Progenitor cell of endocrine pancreas (in vitro differentiated cells): ENCODE results near the gene FOXE1. TPM values are rescaled to one million over a fixed set of nuclear protein-coding genes. Genes with fewer than 3 reads are reported as not detected.

ENCODE experiments used
- DNase-seq: peaks from one replicate; pipeline ENCODE4 v3.0.0; 2021; ENCODE audit warnings: low spot score; ENCODE audit not compliant: unreplicated experiment
- H3K27ac Mint-ChIP-seq: 2 replicates; pipeline ENCODE4 v1.8.0; 2021; ENCODE audit warnings: mild to moderate bottlenecking, moderate library complexity, mixed read lengths
- H3K27me3 Mint-ChIP-seq: 2 replicates; pipeline ENCODE4 v1.8.0; 2021; ENCODE audit warnings: mixed read lengths
- H3K36me3 Mint-ChIP-seq: 2 replicates; pipeline ENCODE4 v1.8.0; 2022; ENCODE audit warnings: mixed read lengths; ENCODE audit not compliant: insufficient read depth
- H3K4me1 Mint-ChIP-seq: 2 replicates; pipeline ENCODE4 v1.8.0; 2021; ENCODE audit warnings: low read depth, mixed read lengths
- H3K4me3 Mint-ChIP-seq: 2 replicates; pipeline ENCODE4 v1.8.0; 2021; ENCODE audit warnings: low read depth, mild to moderate bottlenecking, moderate library complexity, mixed read lengths
- H3K9me3 Mint-ChIP-seq: 2 replicates; pipeline ENCODE4 v1.8.0; 2021; ENCODE audit warnings: low read depth, mixed read lengths
- CTCF ChIP-seq: fragments of 200-600 bp; sonication (generic); IDR thresholded peaks from one replicate; pipeline ENCODE4 v1.5.0; 2021; ENCODE audit warnings: antibody characterized with exemption, mild to moderate bottlenecking; ENCODE audit not compliant: unreplicated experiment
- long read RNA-seq: library from polyadenylated mRNA; unstranded; transcript quantifications from one replicate; pipeline ENCODE4 v2.0.0, GENCODE V29; 2020
- total RNA-seq: library from RNA; stranded (reverse); gene quantifications from 2 replicates; pipeline ENCODE4 v1.2.1, GENCODE V29; 2021

The FOXE1 gene
- total RNA-seq: 0.29 and 0.38 TPM in 2 replicates
- long read RNA-seq, partial matches to known transcripts: 0 of 1 reads
- long read RNA-seq, other reads (novel, unspliced or antisense): 0 of 1 reads

DNA sequence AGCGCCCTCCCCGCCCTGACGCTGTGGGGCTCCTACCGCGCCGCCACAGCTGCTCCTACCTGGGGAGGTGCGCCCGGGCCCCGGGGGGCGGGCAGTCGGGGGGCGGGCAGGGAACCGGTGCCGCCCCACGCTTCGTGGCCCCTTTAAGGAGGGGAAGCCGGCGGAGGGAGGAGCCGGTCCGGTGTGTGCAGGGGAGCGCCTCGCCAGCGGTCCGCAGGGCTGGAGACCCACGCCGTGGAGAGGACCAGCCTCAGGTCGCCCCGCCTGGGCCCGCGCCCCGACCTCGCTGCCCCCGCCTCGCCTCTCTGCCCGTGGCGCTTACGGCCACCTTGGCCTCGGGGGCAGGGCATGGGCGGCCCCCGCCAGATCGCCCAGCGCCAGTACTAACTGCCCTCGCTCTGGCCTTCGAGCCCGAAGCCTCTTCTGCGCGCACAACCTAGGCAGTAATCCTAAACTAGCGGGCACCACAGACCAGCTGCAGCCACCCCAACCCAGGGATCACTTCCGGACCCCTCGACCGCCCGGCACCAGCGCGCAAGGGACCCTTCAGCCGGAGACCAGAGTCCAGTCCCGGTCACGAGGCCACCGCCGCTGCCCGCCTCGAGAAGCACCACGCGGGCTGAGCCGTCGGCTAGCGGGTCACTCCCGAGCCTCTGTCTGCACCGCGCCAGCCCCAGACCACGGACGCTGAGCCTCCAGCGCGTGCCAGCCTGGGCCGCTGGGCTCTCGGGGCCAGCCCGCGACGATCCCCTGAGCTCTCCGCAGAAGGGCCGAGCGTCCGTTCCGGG lies at the start of gene FOXE1:
FOXE1 (plus strand) TSS at position 171 of the 788 bp plus-strand sequence. CDS start 689 bp downstream, outside the sequence.
- peak within 1 kb of the TSS; percentile 69 for H3K4me3 Mint-ChIP-seq
- H3K36me3 Mint-ChIP-seq: no peaks in the 10 kb centered on the region
- H3K4me1 Mint-ChIP-seq: peaks cover 5% of the 10 kb centered on the region
- H3K9me3 Mint-ChIP-seq: no peaks in the 10 kb centered on the region
- DNase-seq: no peak
- no peak for TF ChIP-seq CTCF
- H3K27ac Mint-ChIP-seq: peak within 1 kb of the TSS; percentile 37
- peaks cover 86% of the 10 kb centered on the region for H3K27me3 Mint-ChIP-seq

DNA sequence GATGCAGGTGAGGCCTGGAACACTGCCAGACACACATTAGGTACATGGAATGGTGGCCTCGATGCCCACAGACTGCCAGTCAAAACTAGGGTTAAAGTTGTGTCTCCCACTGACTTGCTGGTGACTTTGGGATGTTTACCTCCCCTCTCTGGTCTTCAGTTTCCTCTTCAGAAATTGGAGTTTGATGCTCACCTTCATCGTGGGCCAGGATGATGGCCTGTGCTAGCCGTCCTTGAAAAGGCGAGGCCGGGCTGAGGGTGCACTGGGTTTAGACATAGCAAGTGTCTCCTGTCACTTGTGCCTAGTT lies 49.0 kb upstream of the FOXE1 start:
- DNase-seq: no peak
- Mint-ChIP-seq H3K27me3 (peaks cover 37% of the 10 kb centered on the region), H3K4me1 (peaks cover 1% of the 10 kb centered on the region), H3K27ac (peak overlapping the region; percentile 49), H3K4me3 (peak overlapping the region; percentile 71), H3K9me3 (no peaks in the 10 kb centered on the region), H3K36me3 (no peaks in the 10 kb centered on the region)
- no peak for TF ChIP-seq CTCF

GRCh38 chr9:97806721-97807120 lies 46.3 kb upstream of the FOXE1 start:
- TF ChIP-seq CTCF: no peak
- Mint-ChIP-seq H3K9me3 (no peaks in the 10 kb centered on the region), H3K36me3 (no peaks in the 10 kb centered on the region), H3K4me1 (peaks cover 1% of the 10 kb centered on the region), H3K27ac (no peak overlapping the region), H3K4me3 (no peak overlapping the region), H3K27me3 (peaks cover 44% of the 10 kb centered on the region)
- no peak for DNase-seq

DNA sequence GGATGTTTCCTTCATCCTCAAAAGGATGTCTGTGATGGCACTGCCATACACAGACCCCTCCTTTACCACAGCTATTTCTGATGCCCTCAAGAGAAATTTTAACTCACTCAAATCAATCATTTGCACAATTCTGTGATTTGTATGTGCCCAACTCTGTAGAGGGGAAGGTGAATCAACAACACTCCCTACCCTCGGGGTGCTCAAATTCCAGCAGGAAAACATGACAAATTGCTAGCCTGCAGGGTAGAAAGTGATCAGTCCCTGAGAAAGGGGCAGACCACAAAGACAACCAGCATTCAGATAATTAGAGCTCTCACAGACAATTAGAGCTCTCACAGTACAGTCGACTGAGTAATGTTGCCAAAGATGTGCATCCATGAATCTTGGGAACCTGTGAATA lies 45.3 kb upstream of the FOXE1 start:
- Mint-ChIP-seq H3K4me3 (no peak overlapping the region), H3K36me3 (no peaks in the 10 kb centered on the region), H3K9me3 (no peaks in the 10 kb centered on the region), H3K27me3 (peaks cover 46% of the 10 kb centered on the region), H3K27ac (no peak overlapping the region), H3K4me1 (no peaks in the 10 kb centered on the region)
- no peak for DNase-seq
- no peak for TF ChIP-seq CTCF

- no peak for DNase-seq
- H3K27me3 Mint-ChIP-seq: peaks cover 46% of the 10 kb centered on the region
- H3K9me3 Mint-ChIP-seq: no peaks in the 10 kb centered on the region
- H3K36me3 Mint-ChIP-seq: no peaks in the 10 kb centered on the region
- no peak for TF ChIP-seq CTCF
- no peak overlapping the region for H3K27ac Mint-ChIP-seq
- no peak overlapping the region for H3K4me3 Mint-ChIP-seq
- H3K4me1 Mint-ChIP-seq: no peaks in the 10 kb centered on the region
These were observed 44.6 kb upstream of the FOXE1 start for GRCh38 chr9:97808415-97808814.
